Lung (tissue), 16 donors: ENCODE data around the gene MFSD2B. TPM values are rescaled to one million over a fixed set of nuclear protein-coding genes. Genes with fewer than 3 reads are reported as not detected.

Experiments
- ATAC-seq: fragments of 200-7000 bp; cut with Tn5 transposase; one replicate; pipeline ENCODE4 v1.9.1; 2020; ENCODE audit warnings: moderate number of reproducible peaks; ENCODE audit not compliant: insufficient read depth, low FRiP score
- DNase-seq, 3 donors: peaks; one replicate each; pipeline ENCODE4 v3.0.0-alpha.2; 2013 to 2017
- H3K27ac ChIP-seq, 2 donors: one replicate each; pipeline ENCODE4 v1.5.1; 2013; ENCODE audit warnings: mild to moderate bottlenecking in 2 of 2, moderate library complexity in 2 of 2, control low read depth in 1 of 2, inconsistent platforms in 1 of 2, low read depth in 1 of 2, low read length in 1 of 2
- H3K27me3 ChIP-seq, 3 donors: one replicate each; pipeline ENCODE4 v1.5.1; 2013; ENCODE audit warnings: low read length in 2 of 3; ENCODE audit not compliant: control insufficient read depth in 3 of 3, insufficient read depth in 3 of 3
- H3K36me3 ChIP-seq, 4 donors: one replicate each; pipeline ENCODE4 v1.5.1; 2013; ENCODE audit warnings: low read length in 4 of 4, mild to moderate bottlenecking in 1 of 4, moderate library complexity in 1 of 4; ENCODE audit not compliant: control insufficient read depth in 4 of 4, insufficient read depth in 4 of 4
- H3K4me1 ChIP-seq, 5 donors: one replicate each; pipeline ENCODE4 v1.5.1; 2013; ENCODE audit warnings: low read length in 5 of 5, mild to moderate bottlenecking in 2 of 5, moderate library complexity in 1 of 5; ENCODE audit not compliant: control insufficient read depth in 5 of 5, insufficient read depth in 5 of 5
- H3K4me3 ChIP-seq: one replicate; pipeline ENCODE4 v1.5.1; 2013; ENCODE audit warnings: mild to moderate bottlenecking, control low read depth, moderate library complexity
- H3K9ac ChIP-seq, 2 donors: one replicate each; pipeline ENCODE4 v1.5.1; 2013; ENCODE audit warnings: low read length in 2 of 2, control low read depth in 1 of 2; ENCODE audit not compliant: insufficient read depth in 1 of 2
- H3K9me3 ChIP-seq, 4 donors: one replicate each; pipeline ENCODE4 v1.5.1; 2013; ENCODE audit warnings: low read length in 3 of 4, mild to moderate bottlenecking in 1 of 4, moderate library complexity in 1 of 4; ENCODE audit not compliant: control insufficient read depth in 4 of 4, insufficient read depth in 3 of 4
- CTCF ChIP-seq: IDR thresholded peaks from 2 replicates; pipeline ENCODE4 v1.5.1; 2012; ENCODE audit warnings: mild to moderate bottlenecking; ENCODE audit errors: control extremely low read depth, extremely low read depth
- WGBS, 2 donors: extraction: QIAGEN DNeasy Blood & Tissue Kit; methylation state at CpG; one replicate each; pipeline ENCODE4 v1.1.7; 2013; 5-methylcytosine and 5-hydroxymethylcytosine counted together
- long read RNA-seq, 5 donors: transcript quantifications; one replicate each; lab custom pipeline, GENCODE V29; 2026
- polyA plus RNA-seq, 2 donors: library from polyadenylated mRNA; stranded (reverse); fragments of 200-250 nt; gene quantifications; one replicate each; pipeline ENCODE4 v1.2.1, GENCODE V29; 2013
- total RNA-seq, 2 donors: library from RNA; depleted of rRNA in 1 of 2; stranded (reverse); fragments of >200 nt in 1 of 2; gene quantifications; one replicate each; pipeline ENCODE4 v1.2.1, GENCODE V29; 2014 to 2021
- donor health status: control.
- donor health status: control.
- donor health status: Bipolar disorder and iron deficiency.
- donor health status: healthy.
- donor health status: DM: yes; HTN: yes; CAD: no.

MFSD2B gene
- total RNA-seq (1 to 10 TPM in 1 of 2 donors, under 1 TPM in 1; 0.89 to 2.3 TPM), polyA plus RNA-seq (under 1 TPM; 0.18 to 0.58 TPM)
- long read RNA-seq, donor 1: 0 reads
- long read RNA-seq, donor 2: 0 reads
- long read RNA-seq, donor 3, partial matches to known transcripts: 6 of 6 reads
- long read RNA-seq, donor 3, other reads (novel, unspliced or antisense): 0 of 6 reads
- long read RNA-seq, donor 4, partial matches to known transcripts: 11 of 11 reads
- long read RNA-seq, donor 4, other reads (novel, unspliced or antisense): 0 of 11 reads
- long read RNA-seq, donor 5, partial matches to known transcripts: 15 of 15 reads
- long read RNA-seq, donor 5, other reads (novel, unspliced or antisense): 0 of 15 reads

- H3K4me3 ChIP-seq: no peak within 1 kb of the TSS
- H3K9ac ChIP-seq: no peak within 1 kb of the TSS
- DNase-seq (peak in 2 of 3 donors; percentile 23 to 24), ATAC-seq (peak; percentile 30)
- 3% methylated on average over 75 of the region's 75 CpGs for WGBS, 2 donors
- no peak within 1 kb of the TSS for H3K27ac ChIP-seq
- H3K4me1 ChIP-seq: peaks cover 0 to 13% (median 0%) of the 10 kb centered on the region in 5 donors
- H3K36me3 ChIP-seq: no peaks in the 10 kb centered on the region
- H3K9me3 ChIP-seq: peaks cover 0 to 7% (median 0%) of the 10 kb centered on the region in 4 donors
- H3K27me3 ChIP-seq: peaks cover 0 to 21% (median 7%) of the 10 kb centered on the region in 3 donors
- no peak for TF ChIP-seq CTCF
Measured at GRCh38 chr2:24009680-24010476, at the start of gene MFSD2B. Gene MFSD2B, plus strand, starts transcription at chr2:24010085. Its CDS starts 12 bp downstream, at chr2:24010097.

- DNase-seq (no peak), ATAC-seq (no peak)
- WGBS, 2 donors: 97 to 100% methylated on average over 4 of the region's 4 CpGs
- H3K9ac ChIP-seq: no peak overlapping the region
- no peak overlapping the region for H3K27ac ChIP-seq
- no peaks in the 10 kb centered on the region for H3K9me3 ChIP-seq
- H3K36me3 ChIP-seq: peaks cover 1 to 11% (median 9%) of the 10 kb centered on the region in 4 donors
- no peaks in the 10 kb centered on the region for H3K27me3 ChIP-seq
- TF ChIP-seq CTCF: no peak
- H3K4me3 ChIP-seq: no peak overlapping the region
- H3K4me1 ChIP-seq: no peaks in the 10 kb centered on the region
Measured at GRCh38 chr2:23967846-23968245, 42.0 kb upstream of the MFSD2B start.

GRCh38 chr2:23976883-23977282 is 33.0 kb upstream of the MFSD2B start:
- Histone ChIP-seq H3K4me3 (no peak overlapping the region), H3K27ac (no peak overlapping the region), H3K9me3 (no peaks in the 10 kb centered on the region), H3K9ac (no peak overlapping the region), H3K27me3 (no peaks in the 10 kb centered on the region), H3K36me3 (peaks cover 5 to 17% (median 10%) of the 10 kb centered on the region in 4 donors), H3K4me1 (no peaks in the 10 kb centered on the region)
- TF ChIP-seq CTCF: no peak
- ATAC-seq (no peak), DNase-seq (no peak)
- WGBS, 2 donors: 97% methylated on average over 8 of the region's 8 CpGs
